ENCODE results near the gene NCAN.
"Not testable (repeated sequence)": the region's sequence is repeated elsewhere in the genome, so short reads cannot be mapped to it uniquely, and the experiment has no call there.

Gene NCAN

DNA sequence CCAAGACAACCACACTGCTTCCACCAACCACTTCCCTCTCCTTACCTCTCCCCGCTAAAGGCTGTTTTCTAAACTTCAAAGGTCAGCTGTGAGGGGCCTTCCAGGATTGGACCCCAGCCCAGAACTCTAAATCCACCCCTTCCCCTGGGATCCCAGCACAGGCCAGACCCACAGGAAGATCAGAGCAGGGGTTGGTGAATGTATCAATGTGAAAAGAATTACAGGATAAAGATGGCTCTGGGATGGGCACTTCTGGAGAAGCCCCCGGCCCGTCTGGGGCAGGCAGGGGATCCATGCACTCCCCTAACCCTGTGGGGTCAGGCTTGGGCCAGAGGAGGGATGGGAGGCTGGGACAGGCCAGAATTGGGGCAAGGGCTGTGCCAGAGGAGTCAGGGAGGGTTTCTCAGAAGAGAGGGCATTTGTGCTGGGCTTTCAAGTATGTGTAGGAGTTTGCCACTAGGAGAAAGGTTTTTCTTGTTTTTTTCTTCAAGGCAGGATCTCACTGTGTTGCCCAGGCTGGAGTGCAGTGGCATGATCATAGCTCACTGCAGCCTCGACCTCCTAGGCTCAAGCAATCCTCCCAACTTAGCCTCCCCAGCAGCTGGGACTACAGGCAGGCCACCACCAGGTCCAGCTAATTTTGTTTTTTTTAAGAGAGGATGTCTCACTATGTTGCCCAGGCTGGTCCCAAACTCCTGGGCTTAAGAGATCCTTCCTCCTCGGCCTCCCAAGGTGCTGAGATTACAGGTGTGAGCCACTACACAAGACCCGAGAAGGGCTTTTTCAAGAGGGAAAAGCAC is 40.7 kb upstream of the NCAN start:
- no peak for TF ChIP-seq CTCF (IDR thresholded peaks at IDR 0.05; ENCODE audit: extremely low read depth, missing control alignments)
- no peak for DNase-seq (ENCODE audit: low spot score)

DNA sequence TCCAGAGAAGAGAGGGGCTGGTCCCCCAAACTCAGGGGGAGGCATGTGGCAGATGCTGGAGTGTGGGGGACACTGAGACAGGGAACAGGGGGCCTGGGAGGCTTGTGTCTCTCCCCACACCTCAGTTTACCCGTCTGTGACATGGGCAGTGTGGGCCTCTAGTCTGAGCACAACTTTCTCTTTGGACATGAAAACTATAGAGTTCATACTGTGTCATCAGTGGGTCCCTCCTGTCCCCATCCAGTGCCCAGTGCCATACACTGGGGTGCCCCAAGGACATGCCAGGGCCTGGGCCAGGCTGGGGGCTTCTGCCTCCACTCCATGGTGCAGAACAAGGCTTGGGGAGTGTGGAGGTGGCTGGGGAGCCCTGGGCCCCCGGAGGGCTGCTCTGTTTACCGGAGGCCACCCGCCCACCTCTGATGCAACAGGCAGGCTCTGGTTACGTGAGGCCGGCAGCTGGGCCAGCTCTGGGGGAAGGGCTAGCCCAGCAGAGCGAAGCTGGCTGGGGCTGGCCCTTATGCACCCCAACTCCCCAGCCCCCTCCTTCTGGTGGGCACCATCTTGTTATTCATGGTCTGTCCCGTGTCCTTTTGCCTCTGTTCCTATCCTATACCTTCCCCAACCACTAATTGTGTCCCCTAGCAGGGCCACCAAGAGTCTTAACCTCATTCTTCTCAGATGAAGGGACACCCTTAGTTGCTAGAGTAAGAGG is 39.8 kb upstream of the NCAN start:
- peak; percentile 68 for DNase-seq (ENCODE audit: low spot score)
- no peak for TF ChIP-seq CTCF (IDR thresholded peaks at IDR 0.05; ENCODE audit: extremely low read depth, missing control alignments)

DNA sequence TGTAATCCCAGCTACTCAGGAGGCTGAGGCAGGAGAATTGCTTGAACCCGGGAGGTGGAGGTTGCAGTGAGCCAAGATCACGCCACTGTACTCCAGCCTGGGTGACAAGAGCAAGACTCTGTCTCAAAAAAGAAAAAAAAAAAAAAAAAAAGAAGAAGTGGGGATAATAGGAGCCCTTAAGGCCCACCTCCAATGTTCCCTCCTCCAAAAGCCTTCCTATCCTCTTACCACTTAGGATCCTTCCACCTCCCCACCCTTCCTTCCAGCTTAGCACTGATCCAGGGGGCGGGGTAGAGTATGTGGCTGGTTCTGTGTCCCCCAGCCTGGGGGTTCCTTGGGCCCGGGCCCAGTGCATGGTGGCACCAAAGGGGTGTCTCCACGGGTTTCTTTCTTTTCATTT is 38.5 kb upstream of the NCAN start:
- DNase-seq (ENCODE audit: low spot score): not testable (repeated sequence)

- no peak for DNase-seq (ENCODE audit: low spot score)
- no peak for TF ChIP-seq CTCF (IDR thresholded peaks at IDR 0.05; ENCODE audit: extremely low read depth, missing control alignments)
Measured at GRCh38 chr19:19176950-19177349, 34.8 kb upstream of the NCAN start.

DNA sequence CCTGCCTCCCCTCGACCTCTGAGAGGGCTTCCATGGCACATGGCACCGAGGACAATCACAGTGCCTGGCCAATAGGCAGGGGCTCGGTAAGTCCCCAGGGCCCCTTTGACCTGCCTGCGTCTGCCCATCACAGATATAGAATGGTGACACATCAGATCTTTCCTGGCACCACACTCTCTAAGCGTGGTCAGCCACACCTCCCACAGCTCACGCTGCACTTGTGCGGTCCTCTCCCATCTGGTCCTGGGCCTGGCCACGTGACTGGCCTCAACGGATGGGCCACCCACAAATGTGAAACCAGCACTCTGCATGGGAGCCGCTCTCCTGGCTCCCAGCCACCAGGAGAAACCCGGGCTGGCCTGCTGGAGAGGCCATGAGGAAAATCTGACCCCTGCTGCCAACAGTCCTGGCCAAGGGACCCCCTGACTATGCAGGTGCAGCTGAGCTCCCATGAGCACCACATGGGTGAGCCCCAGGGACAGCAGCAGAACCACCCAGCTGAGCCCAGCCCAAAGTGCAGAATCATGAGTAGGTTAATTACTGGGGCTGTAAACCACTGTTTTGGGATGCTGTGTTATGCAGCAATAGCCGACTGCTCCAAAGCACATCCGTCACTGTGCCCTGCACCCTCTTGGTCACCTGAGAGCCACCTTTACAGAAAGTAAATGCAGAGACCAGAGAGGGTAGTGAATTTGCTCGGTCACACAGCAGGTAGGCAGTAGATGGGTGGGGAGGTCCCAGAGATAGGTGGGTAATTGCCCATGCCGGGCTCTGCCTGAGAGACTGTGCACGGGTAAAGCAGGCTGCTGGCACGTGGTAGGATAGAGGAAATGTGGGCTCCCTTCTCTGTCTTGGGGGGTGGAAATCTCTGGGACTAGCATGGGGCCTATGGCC is 32.0 kb upstream of the NCAN start:
- TF ChIP-seq CTCF (IDR thresholded peaks at IDR 0.05; ENCODE audit: extremely low read depth, missing control alignments): no peak
- DNase-seq (ENCODE audit: low spot score): no peak

DNA sequence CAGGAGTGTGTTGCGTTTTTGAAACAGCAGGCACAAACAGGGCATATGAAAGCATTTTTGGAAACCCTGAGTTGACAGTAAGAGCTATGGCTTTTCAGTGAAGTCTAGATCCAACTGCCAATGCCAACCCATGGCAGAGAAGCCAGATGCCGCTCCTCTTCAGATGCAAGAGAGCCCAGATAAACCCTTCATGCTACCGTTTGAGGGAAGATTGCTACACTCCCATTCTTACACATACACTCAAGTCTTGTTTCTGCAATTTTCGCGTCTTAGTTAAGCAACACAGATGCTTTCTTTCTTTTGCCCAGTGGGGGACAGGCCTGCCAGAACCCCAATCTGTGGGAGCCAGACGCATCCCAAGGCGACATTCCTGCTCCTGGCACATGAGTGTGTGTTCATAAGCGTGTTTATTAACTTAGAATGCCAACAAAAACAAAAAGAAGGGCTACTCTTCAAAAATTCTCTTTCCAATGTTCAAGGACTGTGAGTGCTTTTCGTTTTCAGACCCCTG is 30.2 kb upstream of the NCAN start:
- no peak for TF ChIP-seq CTCF (IDR thresholded peaks at IDR 0.05; ENCODE audit: extremely low read depth, missing control alignments)
- no peak for DNase-seq (ENCODE audit: low spot score)

- peak; percentile 65 for TF ChIP-seq CTCF (IDR thresholded peaks at IDR 0.05; ENCODE audit: extremely low read depth, missing control alignments)
- DNase-seq (ENCODE audit: low spot score): peak; percentile 41
Measured at GRCh38 chr19:19185853-19186740, 25.7 kb upstream of the NCAN start.
